22Rv1 (cell line): ENCODE measurements around the gene TM9SF2.

ENCODE experiments used
- ZFX ChIP-seq: fragments of 450-650 bp; IDR thresholded peaks from 2 replicates; pipeline ENCODE4 v1.6.1; 2017; ENCODE audit warnings: antibody characterized with exemption, borderline replicate concordance
- TF ChIP-seq, protein P1 (sequence below): fragments of 450-650 bp; IDR thresholded peaks from 2 replicates; pipeline ENCODE4 v1.5.1; 2017; ENCODE audit warnings: mild to moderate bottlenecking

DNA sequence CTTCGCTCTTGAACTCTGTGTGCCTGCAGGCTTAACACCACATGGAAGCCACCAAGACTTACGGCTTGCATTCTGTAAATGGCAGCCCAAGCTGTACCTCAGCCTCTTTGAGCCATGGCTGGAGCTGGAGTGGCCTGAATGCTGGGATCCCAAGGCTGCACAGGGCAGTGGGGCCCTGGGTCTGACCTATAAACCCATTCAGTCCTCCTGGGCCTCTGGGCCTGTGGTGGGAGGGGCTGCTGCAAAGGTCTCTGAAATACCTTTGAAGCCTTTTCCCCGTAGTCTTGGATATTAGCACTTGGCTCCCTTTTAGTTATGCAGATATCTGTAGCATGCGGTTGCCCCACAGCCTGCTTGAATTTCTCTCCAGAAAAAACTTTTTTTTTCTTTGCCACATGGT lies 8.2 kb downstream of the TM9SF2 start:
- TF ChIP-seq, protein P1, sequence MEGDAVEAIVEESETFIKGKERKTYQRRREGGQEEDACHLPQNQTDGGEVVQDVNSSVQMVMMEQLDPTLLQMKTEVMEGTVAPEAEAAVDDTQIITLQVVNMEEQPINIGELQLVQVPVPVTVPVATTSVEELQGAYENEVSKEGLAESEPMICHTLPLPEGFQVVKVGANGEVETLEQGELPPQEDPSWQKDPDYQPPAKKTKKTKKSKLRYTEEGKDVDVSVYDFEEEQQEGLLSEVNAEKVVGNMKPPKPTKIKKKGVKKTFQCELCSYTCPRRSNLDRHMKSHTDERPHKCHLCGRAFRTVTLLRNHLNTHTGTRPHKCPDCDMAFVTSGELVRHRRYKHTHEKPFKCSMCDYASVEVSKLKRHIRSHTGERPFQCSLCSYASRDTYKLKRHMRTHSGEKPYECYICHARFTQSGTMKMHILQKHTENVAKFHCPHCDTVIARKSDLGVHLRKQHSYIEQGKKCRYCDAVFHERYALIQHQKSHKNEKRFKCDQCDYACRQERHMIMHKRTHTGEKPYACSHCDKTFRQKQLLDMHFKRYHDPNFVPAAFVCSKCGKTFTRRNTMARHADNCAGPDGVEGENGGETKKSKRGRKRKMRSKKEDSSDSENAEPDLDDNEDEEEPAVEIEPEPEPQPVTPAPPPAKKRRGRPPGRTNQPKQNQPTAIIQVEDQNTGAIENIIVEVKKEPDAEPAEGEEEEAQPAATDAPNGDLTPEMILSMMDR = no peak
- TF ChIP-seq ZFX = no peak
